GM10266 (cell line): ENCODE results near the gene ST7.

Source experiments
- DNase-seq: peaks from one replicate; pipeline ENCODE4 v3.0.0; 2012; ENCODE audit errors: extremely low spot score
- TF ChIP-seq, protein P1 (sequence below): IDR thresholded peaks from 2 replicates; pipeline ENCODE4 v1.5.1; 2012; ENCODE audit warnings: mild to moderate bottlenecking, low read depth; ENCODE audit not compliant: control insufficient read depth, insufficient read depth; ENCODE audit errors: missing control alignments

Gene ST7

DNA sequence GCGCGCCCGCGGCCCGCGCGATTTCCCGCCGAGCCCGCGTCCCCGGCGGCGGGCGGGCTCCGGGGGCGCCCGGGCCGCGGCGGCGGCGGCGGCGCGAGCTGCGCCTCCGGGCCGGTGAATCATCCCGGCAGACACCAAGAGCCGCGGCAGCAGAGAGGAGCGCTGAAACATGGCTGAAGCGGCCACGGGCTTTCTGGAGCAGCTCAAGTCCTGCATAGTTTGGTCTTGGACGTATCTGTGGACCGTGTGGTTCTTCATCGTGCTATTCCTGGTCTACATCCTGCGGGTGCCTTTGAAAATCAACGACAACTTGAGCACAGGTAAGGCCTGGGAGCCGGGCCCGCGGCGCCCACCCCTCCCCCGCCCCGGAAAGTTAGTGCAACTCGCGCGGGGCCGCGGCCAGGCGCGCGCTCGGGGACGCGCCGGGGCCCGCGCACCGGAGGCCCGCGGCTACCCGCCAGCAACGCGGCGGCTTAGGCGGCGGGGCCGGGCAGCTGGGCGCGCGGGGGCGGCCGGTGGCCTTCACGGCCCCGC is at the start of gene ST7:
ST7 (plus strand) TSS at position 130 of the 534 bp plus-strand sequence; CDS start at position 170, 40 bp downstream.
- peak; percentile 82 for DNase-seq
- TF ChIP-seq, protein P1, sequence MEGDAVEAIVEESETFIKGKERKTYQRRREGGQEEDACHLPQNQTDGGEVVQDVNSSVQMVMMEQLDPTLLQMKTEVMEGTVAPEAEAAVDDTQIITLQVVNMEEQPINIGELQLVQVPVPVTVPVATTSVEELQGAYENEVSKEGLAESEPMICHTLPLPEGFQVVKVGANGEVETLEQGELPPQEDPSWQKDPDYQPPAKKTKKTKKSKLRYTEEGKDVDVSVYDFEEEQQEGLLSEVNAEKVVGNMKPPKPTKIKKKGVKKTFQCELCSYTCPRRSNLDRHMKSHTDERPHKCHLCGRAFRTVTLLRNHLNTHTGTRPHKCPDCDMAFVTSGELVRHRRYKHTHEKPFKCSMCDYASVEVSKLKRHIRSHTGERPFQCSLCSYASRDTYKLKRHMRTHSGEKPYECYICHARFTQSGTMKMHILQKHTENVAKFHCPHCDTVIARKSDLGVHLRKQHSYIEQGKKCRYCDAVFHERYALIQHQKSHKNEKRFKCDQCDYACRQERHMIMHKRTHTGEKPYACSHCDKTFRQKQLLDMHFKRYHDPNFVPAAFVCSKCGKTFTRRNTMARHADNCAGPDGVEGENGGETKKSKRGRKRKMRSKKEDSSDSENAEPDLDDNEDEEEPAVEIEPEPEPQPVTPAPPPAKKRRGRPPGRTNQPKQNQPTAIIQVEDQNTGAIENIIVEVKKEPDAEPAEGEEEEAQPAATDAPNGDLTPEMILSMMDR, result no peak

DNA sequence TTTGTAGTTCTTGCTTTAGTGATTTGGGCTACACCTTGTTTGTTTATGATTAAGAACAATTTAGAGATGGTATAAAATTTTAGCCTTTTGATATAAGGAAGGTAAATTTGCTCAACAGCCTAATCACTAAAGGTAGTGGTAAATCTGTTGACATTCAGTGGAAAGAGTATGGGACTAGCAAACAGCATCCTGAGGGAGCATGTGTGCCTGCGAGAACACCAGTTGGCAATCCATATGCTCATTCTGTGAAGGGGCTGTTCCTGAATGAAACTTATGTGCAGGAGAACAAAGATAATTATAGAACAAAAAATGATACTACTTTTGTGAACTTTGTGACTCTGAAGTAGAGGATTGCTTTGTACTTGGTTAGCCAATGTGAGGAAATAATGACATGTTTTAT is 46.9 kb upstream of the ST7 start:
- TF ChIP-seq, protein P1, result no peak
- DNase-seq, result no peak

- TF ChIP-seq, protein P1, result no peak
- no peak for DNase-seq
Measured at GRCh38 chr7:116910383-116910782, 42.9 kb upstream of the ST7 start.

GRCh38 chr7:116911801-116912200 is 41.5 kb upstream of the ST7 start:
- no peak for DNase-seq
- TF ChIP-seq, protein P1, result no peak

- DNase-seq, result no peak
- TF ChIP-seq, protein P1, result no peak
Measured at GRCh38 chr7:116912269-116912909, 40.9 kb upstream of the ST7 start.

DNA sequence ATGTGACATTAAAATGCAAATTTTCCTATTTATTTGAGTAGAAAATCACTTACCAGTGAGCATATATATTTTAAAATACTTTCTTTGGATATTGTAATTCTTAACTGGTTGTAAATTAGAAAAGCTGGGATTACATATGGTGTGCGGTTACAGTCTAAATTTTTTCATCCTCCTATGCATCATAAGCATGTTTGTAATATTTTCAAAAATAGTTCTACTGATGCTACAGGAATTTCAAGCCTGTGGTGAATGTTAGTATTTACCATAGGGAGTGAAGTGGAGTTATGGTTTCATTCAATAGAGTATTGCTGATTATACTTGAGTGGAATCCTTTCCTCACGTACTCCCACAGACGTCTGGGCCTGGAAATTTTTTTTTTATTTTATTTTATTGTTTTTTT is 34.6 kb upstream of the ST7 start:
- TF ChIP-seq, protein P1, result no peak
- no peak for DNase-seq

GRCh38 chr7:116920359-116920758 is 32.9 kb upstream of the ST7 start:
- TF ChIP-seq, protein P1, result no peak
- no peak for DNase-seq
